ENCODE results near the gene LSS. TPM values are rescaled to one million over a fixed set of nuclear protein-coding genes. Genes with fewer than 3 reads are reported as not detected.
A peak's percentile ranks its signal among the peaks of the same experiment; 100 is the strongest.

The LSS gene
- total RNA-seq, 1 experiment from 2014 or later, result 121 TPM

- no peak for DNase-seq
- intact Hi-C loops (cut with micrococcal nuclease; ENCODE audit: unreplicated experiment), result no loop called here
- no peak overlapping the region for H3K4me3 ChIP-seq (ENCODE audit: low read depth, low read length)
- TF ChIP-seq, protein P1, sequence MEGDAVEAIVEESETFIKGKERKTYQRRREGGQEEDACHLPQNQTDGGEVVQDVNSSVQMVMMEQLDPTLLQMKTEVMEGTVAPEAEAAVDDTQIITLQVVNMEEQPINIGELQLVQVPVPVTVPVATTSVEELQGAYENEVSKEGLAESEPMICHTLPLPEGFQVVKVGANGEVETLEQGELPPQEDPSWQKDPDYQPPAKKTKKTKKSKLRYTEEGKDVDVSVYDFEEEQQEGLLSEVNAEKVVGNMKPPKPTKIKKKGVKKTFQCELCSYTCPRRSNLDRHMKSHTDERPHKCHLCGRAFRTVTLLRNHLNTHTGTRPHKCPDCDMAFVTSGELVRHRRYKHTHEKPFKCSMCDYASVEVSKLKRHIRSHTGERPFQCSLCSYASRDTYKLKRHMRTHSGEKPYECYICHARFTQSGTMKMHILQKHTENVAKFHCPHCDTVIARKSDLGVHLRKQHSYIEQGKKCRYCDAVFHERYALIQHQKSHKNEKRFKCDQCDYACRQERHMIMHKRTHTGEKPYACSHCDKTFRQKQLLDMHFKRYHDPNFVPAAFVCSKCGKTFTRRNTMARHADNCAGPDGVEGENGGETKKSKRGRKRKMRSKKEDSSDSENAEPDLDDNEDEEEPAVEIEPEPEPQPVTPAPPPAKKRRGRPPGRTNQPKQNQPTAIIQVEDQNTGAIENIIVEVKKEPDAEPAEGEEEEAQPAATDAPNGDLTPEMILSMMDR (IDR thresholded peaks at IDR 0.05; ENCODE audit: insufficient read depth in 1 of 2, low read depth in 1 of 2, low read length in 1 of 2, severe bottlenecking in 1 of 2, unreplicated experiment in 1 of 2), result no peak
- no peaks in the 10 kb centered on the region for H3K9me3 ChIP-seq
- Mint-ChIP-seq H3K4me3 (ENCODE audit: unreplicated experiment) (no peak overlapping the region), H3K27ac (ENCODE audit: unreplicated experiment) (peak overlapping the region; percentile 27), H3K36me3 (ENCODE audit: insufficient read depth, unreplicated experiment) (peaks cover 36% of the 10 kb centered on the region), H3K9me3 (ENCODE audit: unreplicated experiment) (no peaks in the 10 kb centered on the region), H3K4me1 (ENCODE audit: low read depth, unreplicated experiment) (no peaks in the 10 kb centered on the region), H3K27me3 (ENCODE audit: insufficient read depth, unreplicated experiment) (no peaks in the 10 kb centered on the region)
- H3K27me3 ChIP-seq (replicated peaks; ENCODE audit: control insufficient read depth, insufficient read depth, low read length), result no peaks in the 10 kb centered on the region
- ChIA-PET POLR2A (no interaction called here), CTCF (no interaction called here)
- H3K36me3 ChIP-seq (ENCODE audit: control insufficient read depth, insufficient read depth, low read length), result peaks cover 3% of the 10 kb centered on the region; the same call in 1 of the 2 replicates
- H3K4me1 ChIP-seq, result no peaks in the 10 kb centered on the region
- BruUV-seq (replicated peaks), result no TSS peak
Observed at GRCh38 chr21:46212721-46213484, 15.7 kb downstream of the LSS start.

DNA sequence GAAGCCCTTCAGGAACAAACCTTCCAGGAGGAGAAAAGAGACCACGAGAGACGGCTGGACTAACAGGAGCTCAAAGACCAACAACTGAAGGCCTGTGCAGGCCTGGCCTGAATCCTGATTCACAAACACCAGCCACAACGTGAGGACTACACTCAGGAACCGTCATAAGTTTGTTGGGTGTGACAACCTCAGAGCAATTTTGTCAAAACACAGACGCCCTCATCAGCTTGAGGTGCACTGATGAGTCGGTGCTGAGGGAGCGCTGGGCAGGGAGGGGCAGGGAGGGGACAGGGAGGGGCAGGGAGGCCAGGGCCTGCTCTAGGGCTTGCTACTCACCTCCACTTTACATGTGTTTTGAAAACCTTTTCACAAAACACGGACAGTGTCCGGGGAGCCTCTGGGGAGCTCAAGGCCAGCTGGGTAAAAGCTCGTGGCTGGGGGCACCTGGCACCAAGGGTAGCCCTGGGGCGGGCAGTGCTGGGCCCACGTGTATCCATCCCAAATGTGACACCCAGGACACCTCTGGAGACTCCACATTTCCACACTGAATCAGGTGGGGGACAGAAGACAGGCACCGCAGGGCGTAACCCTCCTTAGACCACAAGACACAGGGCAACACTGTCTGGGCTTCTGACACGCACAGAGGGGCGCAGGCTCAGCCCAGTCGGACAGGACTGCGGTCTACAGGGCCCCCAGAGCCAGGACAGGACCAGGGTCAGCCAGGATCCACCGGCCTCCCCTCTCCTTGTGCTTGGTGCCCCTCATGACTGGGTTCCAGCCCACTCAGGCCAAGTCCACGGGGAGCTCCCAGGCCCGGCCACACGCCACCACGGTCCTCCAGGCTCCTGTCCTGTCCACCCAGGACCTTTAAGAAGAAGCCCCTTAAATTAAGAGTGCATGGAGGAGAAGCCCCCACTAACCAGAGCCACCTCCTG, 16.5 kb downstream of the LSS start:
- no peaks in the 10 kb centered on the region for H3K27me3 ChIP-seq (replicated peaks; ENCODE audit: control insufficient read depth, insufficient read depth, low read length)
- ChIA-PET CTCF (interaction anchor here (1.0 kb wide), 1 partner anchor 69 kb away, joined by 4 read pairs; no protein-coding TSS in a partner anchor), POLR2A (no interaction called here)
- peaks cover 3% of the 10 kb centered on the region; the same call in 1 of the 2 replicates for H3K36me3 ChIP-seq (ENCODE audit: control insufficient read depth, insufficient read depth, low read length)
- no peaks in the 10 kb centered on the region for H3K9me3 ChIP-seq
- DNase-seq, result no peak
- H3K27me3 Mint-ChIP-seq (ENCODE audit: insufficient read depth, unreplicated experiment), result no peaks in the 10 kb centered on the region
- H3K27ac Mint-ChIP-seq (ENCODE audit: unreplicated experiment), result no peak overlapping the region
- H3K4me3 Mint-ChIP-seq (ENCODE audit: unreplicated experiment), result no peak overlapping the region
- no TSS peak for BruUV-seq (replicated peaks)
- no peaks in the 10 kb centered on the region for H3K4me1 ChIP-seq
- H3K36me3 Mint-ChIP-seq (ENCODE audit: insufficient read depth, unreplicated experiment), result peaks cover 43% of the 10 kb centered on the region
- TF ChIP-seq, protein P1 (IDR thresholded peaks at IDR 0.05; ENCODE audit: insufficient read depth in 1 of 2, low read depth in 1 of 2, low read length in 1 of 2, severe bottlenecking in 1 of 2, unreplicated experiment in 1 of 2), result no peak
- intact Hi-C loops (cut with micrococcal nuclease; ENCODE audit: unreplicated experiment), result no loop called here
- H3K4me3 ChIP-seq (ENCODE audit: low read depth, low read length), result no peak overlapping the region
- no peaks in the 10 kb centered on the region for H3K9me3 Mint-ChIP-seq (ENCODE audit: unreplicated experiment)
- H3K4me1 Mint-ChIP-seq (ENCODE audit: low read depth, unreplicated experiment), result no peaks in the 10 kb centered on the region

DNA sequence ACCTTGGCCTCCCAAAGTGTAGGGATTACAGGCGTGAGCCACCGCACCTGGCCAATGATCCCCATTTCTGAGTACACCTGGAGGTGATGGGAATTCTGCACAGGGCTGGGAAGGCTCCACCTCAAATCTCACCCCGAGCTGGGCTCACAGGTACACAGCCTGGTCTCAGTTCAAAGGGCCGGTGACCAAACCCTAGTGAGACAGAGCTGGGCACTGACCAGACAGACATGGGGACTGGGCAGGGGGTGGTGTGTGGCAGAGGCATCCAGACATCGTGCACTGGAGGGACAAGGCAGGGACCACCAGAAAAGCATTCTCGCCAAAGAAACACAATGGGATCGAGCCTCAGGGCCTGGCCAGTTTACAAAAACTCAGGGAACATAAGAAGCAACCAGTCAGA, 17.2 kb downstream of the LSS start:
- ChIA-PET POLR2A (no interaction called here), CTCF (interaction anchor here (1.0 kb wide), 1 partner anchor 68 kb away, joined by 4 read pairs; no protein-coding TSS in a partner anchor)
- Histone ChIP-seq H3K4me1 (no peaks in the 10 kb centered on the region), H3K4me3 (ENCODE audit: low read depth, low read length) (no peak overlapping the region), H3K9me3 (no peaks in the 10 kb centered on the region), H3K27me3 (replicated peaks; ENCODE audit: control insufficient read depth, insufficient read depth, low read length) (no peaks in the 10 kb centered on the region), H3K36me3 (ENCODE audit: control insufficient read depth, insufficient read depth, low read length) (peaks cover 3% of the 10 kb centered on the region)
- H3K27ac Mint-ChIP-seq (ENCODE audit: unreplicated experiment), result no peak overlapping the region
- TF ChIP-seq, protein P1 (IDR thresholded peaks at IDR 0.05; ENCODE audit: insufficient read depth in 1 of 2, low read depth in 1 of 2, low read length in 1 of 2, severe bottlenecking in 1 of 2, unreplicated experiment in 1 of 2), result no peak
- BruUV-seq (replicated peaks), result no TSS peak
- H3K9me3 Mint-ChIP-seq (ENCODE audit: unreplicated experiment), result no peaks in the 10 kb centered on the region
- no peaks in the 10 kb centered on the region for H3K27me3 Mint-ChIP-seq (ENCODE audit: insufficient read depth, unreplicated experiment)
- no peak overlapping the region for H3K4me3 Mint-ChIP-seq (ENCODE audit: unreplicated experiment)
- peaks cover 41% of the 10 kb centered on the region for H3K36me3 Mint-ChIP-seq (ENCODE audit: insufficient read depth, unreplicated experiment)
- DNase-seq, result no peak
- intact Hi-C loops (cut with micrococcal nuclease; ENCODE audit: unreplicated experiment), result no loop called here
- H3K4me1 Mint-ChIP-seq (ENCODE audit: low read depth, unreplicated experiment), result no peaks in the 10 kb centered on the region
